PC-3 (cell line): ENCODE results near the gene TPRKB.

Experiments
- CTCF ChIP-seq: fragments of 300-600 bp; sonication (generic); conservative IDR thresholded peaks from 2 replicates; pipeline ENCODE4 v1.5.1; 2017; ENCODE audit warnings: antibody characterized with exemption, low read depth, mild to moderate bottlenecking, low read length
- EZH2 ChIP-seq: fragments of 300-600 bp; sonication (generic); IDR thresholded peaks from one replicate; pipeline ENCODE4 v1.6.1; 2017; ENCODE audit warnings: antibody characterized with exemption, mild to moderate bottlenecking, low read length; ENCODE audit not compliant: unreplicated experiment

- TF ChIP-seq EZH2 (no peak), CTCF (no peak)
These were observed 33.5 kb downstream of the TPRKB start for GRCh38 chr2:73703675-73704074.
